GM12872 (cell line): ENCODE measurements around the gene SCAPER.

Experiments
- TF ChIP-seq, protein P1 (sequence below): IDR thresholded peaks from 3 replicates; pipeline ENCODE4 v1.5.1; 2011; ENCODE audit warnings: low read depth, mild to moderate bottlenecking, low read length, moderate library complexity; ENCODE audit not compliant: insufficient read depth

The SCAPER gene

DNA sequence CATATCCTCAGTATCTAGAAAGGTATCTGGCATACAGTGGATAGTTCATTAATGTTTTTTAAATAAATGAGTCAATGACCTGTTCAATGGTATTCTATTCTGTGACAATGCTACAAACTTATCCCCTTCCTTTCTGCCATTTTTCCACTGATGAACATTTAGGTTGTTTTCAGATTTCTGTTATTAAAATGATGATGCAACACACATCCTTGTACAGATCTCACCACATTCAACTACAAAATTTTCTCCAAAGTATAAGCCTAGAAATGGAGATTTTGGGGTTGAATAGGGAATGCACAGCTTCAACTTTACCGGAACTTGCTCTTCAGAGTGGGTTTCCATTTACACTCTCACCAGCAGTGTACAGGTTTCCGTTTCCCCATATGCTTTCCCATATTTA, 358.3 kb downstream of the SCAPER start:
- TF ChIP-seq, protein P1, sequence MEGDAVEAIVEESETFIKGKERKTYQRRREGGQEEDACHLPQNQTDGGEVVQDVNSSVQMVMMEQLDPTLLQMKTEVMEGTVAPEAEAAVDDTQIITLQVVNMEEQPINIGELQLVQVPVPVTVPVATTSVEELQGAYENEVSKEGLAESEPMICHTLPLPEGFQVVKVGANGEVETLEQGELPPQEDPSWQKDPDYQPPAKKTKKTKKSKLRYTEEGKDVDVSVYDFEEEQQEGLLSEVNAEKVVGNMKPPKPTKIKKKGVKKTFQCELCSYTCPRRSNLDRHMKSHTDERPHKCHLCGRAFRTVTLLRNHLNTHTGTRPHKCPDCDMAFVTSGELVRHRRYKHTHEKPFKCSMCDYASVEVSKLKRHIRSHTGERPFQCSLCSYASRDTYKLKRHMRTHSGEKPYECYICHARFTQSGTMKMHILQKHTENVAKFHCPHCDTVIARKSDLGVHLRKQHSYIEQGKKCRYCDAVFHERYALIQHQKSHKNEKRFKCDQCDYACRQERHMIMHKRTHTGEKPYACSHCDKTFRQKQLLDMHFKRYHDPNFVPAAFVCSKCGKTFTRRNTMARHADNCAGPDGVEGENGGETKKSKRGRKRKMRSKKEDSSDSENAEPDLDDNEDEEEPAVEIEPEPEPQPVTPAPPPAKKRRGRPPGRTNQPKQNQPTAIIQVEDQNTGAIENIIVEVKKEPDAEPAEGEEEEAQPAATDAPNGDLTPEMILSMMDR, result no peak

DNA sequence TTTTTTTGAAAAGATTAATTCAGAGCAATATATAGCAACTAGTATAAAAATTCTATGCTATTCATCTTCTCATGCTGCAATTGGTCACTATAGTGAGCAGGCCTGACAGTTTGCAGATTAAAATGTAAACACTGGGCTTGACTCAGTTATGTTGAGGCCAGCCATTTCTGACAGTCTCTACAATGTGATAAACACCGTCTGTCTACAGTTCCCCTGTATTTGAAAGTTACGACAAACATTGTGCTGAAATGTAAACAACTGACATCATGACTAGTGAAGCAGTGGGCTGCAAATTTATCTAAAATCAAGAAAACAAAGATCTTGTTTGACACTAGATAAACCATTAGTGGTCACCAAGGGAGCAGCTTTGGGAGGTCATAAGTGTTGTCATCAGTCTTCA, 371.1 kb downstream of the SCAPER start:
- TF ChIP-seq, protein P1, result no peak

DNA sequence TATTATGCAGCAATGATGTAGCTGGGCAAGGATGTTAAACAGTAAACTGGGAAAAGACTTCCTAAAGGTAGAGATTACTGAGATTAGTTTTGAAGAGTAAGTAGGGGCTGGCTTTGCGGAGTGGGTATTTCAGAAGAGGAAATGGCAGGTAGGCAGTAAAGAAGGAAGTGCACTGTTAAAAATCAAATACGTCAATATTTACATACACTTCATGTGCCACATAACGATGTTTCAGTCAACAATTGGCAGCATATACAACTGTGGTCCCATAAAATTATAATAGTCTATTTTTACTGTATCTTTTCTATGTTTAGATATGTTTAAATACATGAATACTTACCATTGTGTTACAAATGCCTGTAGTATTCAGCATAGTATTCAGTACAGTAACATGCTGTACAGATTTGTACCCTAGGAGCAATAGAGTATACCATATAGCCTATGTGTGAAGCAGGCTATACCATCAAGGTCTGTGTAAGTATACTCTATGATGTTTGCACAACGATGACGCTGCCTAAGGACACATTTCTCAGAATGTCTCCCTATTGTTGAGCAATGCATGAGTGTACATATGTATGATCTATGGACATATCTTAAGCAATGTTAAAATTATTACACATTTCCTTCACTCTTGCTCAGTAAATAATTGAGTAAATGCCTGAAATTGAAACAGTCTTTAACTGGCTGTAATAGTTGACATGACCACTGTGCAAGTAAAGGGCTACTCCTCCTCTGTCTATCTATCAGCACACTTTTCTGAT, 371.9 kb downstream of the SCAPER start:
- TF ChIP-seq, protein P1, result no peak

DNA sequence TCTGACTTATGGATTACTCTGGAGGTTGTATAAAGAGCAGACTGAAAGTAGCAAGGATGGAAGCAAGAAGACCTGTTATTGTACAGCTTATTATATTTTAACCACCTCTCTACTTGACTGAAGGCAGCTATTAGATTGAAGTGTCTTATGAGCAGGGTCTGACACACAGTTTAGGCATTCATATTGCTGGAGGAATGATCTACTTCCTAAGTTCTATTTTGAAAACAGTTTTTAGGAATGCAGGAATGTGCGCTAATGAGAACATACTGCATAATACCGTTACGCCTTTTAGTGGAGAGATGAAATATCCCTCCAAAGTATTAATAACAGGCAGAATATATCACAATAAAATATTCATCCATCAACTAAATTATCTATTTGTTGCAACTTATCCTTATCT, 375.2 kb downstream of the SCAPER start:
- TF ChIP-seq, protein P1, result no peak

DNA sequence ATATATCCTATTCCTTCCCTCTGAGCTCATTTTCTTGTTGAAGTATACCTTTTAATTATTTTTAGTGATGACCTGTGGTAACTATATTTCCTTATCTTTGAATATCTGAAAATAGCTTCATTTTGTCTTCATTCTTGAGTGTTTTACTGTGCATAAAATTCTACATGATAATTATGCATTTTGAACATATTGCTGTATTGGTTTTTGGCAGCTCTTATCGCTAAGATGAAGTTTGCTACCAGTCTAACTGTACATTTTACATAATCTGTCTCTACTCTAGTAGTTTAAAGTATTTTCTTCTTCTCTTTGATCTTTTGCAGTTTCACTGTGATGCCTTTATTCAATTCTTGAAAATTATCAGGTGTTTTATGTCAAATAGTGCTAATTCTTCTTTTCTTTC, 379.0 kb downstream of the SCAPER start:
- TF ChIP-seq, protein P1, result no peak

DNA sequence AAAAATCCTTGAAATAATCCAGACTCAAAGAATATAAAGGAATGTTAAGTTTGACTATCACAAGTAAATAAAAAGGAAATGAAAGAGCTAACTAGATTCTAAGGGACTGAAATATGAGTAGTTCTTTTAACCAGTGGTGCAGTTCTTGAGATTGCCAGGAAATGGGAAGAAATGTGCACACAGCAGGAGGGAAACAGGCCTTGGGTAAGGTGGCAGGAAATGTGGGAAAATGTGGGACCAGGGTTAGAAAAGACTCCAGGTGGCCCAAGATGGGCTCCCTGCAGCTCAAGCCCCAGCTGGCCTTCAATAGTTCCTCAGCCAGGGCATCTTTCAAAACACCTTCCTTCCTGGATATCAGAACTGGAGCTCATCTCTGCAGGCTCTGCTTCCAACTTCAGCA, 387.2 kb downstream of the SCAPER start:
- TF ChIP-seq, protein P1, result no peak

DNA sequence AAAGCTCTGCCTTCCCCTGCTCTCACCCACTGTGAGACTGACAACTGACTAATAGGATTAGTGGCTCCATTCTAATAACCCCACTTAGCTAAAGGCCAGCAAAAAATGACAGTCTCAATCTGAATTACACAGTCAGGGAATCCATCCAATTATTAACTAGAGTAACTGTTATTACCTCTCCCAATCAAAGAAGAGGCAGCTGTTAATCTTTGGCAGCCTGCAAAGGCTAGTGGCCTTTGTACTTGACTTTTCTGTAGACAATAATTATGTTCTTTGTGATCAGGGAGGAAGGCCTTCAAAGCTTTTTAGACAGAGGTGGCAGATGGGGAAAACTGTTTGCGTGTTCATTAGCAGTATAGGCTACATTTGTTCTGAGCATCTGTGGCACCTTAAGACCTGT, 390.9 kb downstream of the SCAPER start:
- TF ChIP-seq, protein P1, result no peak
